GM19043 (cell line): Measurements from ENCODE around the gene COL15A1.

ENCODE experiments used
- ATAC-seq: cut with Tn5 transposase; IDR thresholded peaks from one replicate; pipeline ENCODE4 v1.9.1; 2021; ENCODE audit warnings: low read depth; ENCODE audit not compliant: unreplicated experiment

Gene COL15A1

GRCh38 chr9:98968601-98969337 lies 25.1 kb downstream of the COL15A1 start:
- no peak for ATAC-seq

GRCh38 chr9:98970532-98971041 lies 26.9 kb downstream of the COL15A1 start:
- ATAC-seq = no peak

GRCh38 chr9:98971168-98971914 lies 27.6 kb downstream of the COL15A1 start:
- ATAC-seq = no peak

DNA sequence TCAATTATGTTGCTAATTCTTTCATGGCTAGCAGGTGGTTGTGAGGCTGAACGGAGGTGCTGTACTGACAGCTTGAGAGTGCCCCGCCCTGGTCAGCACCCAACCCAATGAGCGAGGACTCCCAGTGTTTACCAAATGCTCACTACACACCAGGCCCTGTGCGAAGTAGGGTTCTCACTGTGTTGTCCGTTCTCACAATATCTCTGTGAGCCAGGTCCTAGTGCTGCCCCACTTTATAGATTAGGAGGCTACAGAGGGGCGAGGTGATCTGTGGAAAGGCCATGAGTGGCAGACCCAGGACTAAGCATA lies 28.2 kb downstream of the COL15A1 start:
- no peak for ATAC-seq

DNA sequence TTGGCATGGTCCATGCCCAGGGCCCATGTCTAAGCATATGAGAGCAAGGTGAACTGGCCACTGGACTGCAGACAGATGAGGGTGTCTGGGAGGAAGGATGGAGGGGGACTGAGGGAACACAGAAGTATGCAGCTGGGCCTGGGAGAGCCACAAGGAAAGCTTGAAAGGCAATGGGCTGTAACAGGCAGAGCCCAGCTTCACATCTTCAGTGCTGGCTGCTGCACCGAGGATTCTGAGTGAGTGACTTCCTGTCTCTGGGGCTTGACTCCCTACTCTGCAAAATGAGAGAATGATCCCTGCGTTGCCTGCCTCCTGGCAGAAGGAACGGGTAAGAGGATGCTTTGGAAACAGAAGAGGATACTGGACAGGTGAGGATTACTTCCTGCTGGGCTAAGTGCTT lies 29.0 kb downstream of the COL15A1 start:
- no peak for ATAC-seq

DNA sequence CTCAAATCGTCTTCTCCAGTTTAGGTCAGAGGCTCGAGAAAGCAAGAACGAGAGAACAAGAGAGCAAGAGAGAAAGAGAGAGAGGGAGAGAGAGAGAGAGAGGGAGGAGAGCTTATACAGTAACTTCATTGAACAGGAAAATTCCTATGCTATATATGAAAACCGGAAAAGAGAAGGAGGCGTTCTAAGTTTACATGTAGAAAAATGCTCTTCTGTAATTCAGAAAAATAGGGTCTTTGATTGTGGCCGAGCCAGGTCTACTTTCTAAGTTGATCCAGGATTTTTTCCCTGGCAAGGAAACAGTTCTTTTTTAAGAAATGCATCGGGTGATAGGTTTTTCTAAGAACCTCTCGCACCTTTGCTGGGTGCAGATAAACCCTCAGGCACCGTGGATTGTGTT lies 29.5 kb downstream of the COL15A1 start:
- no peak for ATAC-seq

GRCh38 chr9:98973576-98973975 lies 29.9 kb downstream of the COL15A1 start:
- ATAC-seq = no peak

DNA sequence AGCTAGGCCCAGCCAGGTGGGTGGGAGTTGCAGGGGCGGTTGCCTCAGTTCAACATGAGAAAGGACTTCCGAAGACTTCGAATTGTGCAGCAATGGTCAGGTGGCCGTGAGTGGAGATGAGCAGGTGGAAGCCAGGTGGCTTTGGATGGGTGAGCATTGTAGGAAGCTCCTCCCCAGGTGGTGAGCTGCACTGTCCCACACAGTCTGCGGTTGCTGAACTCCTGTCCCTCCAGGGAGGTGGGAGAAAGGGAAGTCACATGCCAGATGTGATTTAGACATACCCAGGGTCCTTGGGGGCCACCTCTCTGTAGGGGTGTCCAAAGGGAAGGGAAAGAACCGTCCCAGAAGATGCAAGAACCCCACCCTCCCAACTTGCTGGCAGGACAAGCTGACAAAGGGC lies 30.4 kb downstream of the COL15A1 start:
- no peak for ATAC-seq

DNA sequence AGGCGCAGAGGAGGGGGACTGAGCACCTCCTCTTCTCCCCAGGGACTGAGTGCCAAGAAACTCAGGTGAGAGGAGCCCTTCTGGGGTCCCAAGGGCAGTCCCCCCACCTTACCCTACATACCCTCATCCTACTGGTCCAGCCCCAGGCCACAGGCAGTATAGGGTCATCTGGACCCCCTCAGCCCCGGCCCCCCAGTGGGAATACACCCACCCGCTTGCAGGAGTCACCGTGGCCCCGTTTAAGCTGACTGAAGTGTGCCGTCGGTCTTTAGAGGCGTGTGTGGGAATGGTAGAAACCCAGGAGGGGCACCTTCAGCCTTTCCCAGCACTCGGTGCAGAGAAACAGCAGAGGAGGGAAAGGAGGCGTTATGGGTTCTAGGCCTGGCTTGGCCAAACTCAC lies 30.8 kb downstream of the COL15A1 start:
- no peak for ATAC-seq

GRCh38 chr9:98974994-98975712 lies 31.4 kb downstream of the COL15A1 start:
- ATAC-seq = peak; percentile 96

DNA sequence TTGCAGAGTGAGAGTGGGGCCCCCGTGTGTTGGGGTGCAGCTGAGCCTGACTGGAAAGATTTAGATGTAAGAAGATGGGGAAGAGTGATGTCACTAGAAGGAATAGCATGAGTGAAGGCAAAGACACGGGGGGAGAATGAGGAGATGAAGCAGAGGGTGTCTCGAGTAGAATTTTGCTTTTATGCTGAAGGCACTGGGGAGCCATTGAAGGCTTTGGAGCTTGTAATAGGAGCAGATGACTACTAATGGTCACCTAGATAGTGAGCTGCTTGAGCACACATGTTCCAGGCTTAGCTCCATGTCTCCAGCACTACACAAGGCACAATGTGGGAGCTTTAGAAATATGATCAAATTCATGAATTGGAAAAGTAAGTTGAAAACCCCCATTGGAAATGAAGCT lies 32.1 kb downstream of the COL15A1 start:
- no peak for ATAC-seq

GRCh38 chr9:98977246-98977714 lies 33.6 kb downstream of the COL15A1 start:
- ATAC-seq = no peak

DNA sequence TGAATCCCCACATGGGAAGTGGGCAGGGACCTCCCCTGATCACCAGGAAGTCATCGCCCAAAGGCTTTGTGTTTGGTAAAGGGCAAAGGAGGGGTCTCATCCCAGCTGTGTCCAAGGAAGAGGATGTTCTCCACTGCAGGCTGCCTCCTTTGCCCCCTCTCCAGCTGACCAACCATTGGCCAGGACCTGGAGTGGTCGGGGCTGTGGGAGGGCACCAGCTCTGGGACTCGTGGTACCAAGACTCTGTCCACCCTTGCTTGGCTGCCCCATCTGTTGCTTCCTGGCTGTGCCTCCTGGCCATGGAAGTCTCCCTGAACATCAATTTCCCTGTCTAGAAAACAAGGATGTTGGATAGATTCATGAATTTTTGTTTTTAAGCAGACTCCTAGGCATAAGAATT lies 34.1 kb downstream of the COL15A1 start:
- no peak for ATAC-seq

DNA sequence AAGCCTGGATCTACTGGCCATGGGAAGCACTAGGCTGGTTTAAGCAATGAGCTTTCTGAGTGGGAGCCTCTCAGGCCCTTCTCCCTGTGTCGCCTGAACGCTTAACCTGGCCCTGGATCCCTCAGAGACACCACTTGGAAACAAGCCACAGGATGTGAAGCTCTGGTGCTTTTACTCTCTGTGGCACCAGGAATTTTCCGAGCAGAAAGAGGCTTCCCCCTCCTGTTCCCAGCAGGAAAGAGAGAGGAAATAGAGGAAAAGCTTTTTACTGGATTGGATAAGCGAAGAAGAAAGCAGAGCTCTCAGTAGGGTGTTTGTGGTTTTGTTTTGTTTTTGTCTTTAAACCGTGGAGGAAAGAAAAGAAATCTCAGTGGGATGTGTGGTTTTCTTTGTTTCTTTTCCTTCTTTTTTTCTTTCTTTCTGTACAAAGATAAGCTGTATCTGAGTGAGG lies 34.5 kb downstream of the COL15A1 start:
- no peak for ATAC-seq

- no peak for ATAC-seq
Measured at GRCh38 chr9:98980291-98980690, 36.6 kb downstream of the COL15A1 start.

- no peak for ATAC-seq
Measured at GRCh38 chr9:98983295-98984268, 39.9 kb downstream of the COL15A1 start.

GRCh38 chr9:98985596-98985995 lies 41.9 kb downstream of the COL15A1 start:
- ATAC-seq = no peak

GRCh38 chr9:98986866-98987651 lies 43.4 kb downstream of the COL15A1 start:
- no peak for ATAC-seq
